ENCODE data around the gene VSIR.

GRCh38 chr10:71798308-71798624, 24.9 kb upstream of the VSIR start:
- no peak for TF ChIP-seq EP300 (IDR thresholded peaks at IDR 0.05)
- TF ChIP-seq, protein P1, sequence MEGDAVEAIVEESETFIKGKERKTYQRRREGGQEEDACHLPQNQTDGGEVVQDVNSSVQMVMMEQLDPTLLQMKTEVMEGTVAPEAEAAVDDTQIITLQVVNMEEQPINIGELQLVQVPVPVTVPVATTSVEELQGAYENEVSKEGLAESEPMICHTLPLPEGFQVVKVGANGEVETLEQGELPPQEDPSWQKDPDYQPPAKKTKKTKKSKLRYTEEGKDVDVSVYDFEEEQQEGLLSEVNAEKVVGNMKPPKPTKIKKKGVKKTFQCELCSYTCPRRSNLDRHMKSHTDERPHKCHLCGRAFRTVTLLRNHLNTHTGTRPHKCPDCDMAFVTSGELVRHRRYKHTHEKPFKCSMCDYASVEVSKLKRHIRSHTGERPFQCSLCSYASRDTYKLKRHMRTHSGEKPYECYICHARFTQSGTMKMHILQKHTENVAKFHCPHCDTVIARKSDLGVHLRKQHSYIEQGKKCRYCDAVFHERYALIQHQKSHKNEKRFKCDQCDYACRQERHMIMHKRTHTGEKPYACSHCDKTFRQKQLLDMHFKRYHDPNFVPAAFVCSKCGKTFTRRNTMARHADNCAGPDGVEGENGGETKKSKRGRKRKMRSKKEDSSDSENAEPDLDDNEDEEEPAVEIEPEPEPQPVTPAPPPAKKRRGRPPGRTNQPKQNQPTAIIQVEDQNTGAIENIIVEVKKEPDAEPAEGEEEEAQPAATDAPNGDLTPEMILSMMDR (IDR thresholded peaks at IDR 0.05): no peak
- no peak for TF ChIP-seq POLR2AphosphoS5 (IDR thresholded peaks at IDR 0.05)
- no peak for TF ChIP-seq POLR2A (IDR thresholded peaks at IDR 0.05)
